Effector memory CD8-positive, alpha-beta T cell (primary cell): ENCODE results near the gene ASB18.

Source experiments
- ATAC-seq: fragments of 150-1000 bp; cut with Tn5 transposase; replicated peaks from 2 replicates; pipeline ENCODE4 v1.10.0; 2021; ENCODE audit warnings: mild to moderate bottlenecking, moderate library complexity
- DNase-seq, 3 experiments: peaks; one replicate each; pipeline ENCODE4 v3.0.0; 2021
- H3K27ac Mint-ChIP-seq, 2 donors: one replicate each; pipeline ENCODE4 v1.8.0; 2022; ENCODE audit warnings: mild to moderate bottlenecking in 2 of 2, mixed read lengths in 2 of 2, moderate library complexity in 2 of 2
- H3K27me3 Mint-ChIP-seq, 2 donors: one replicate each; pipeline ENCODE4 v1.8.0; 2022; ENCODE audit warnings: mixed read lengths in 2 of 2
- H3K36me3 Mint-ChIP-seq: one replicate; pipeline ENCODE4 v1.8.0; 2022; ENCODE audit warnings: mild to moderate bottlenecking, moderate library complexity, mixed read lengths; ENCODE audit not compliant: insufficient read depth
- H3K4me1 Mint-ChIP-seq, 2 donors: one replicate each; pipeline ENCODE4 v1.8.0; 2022; ENCODE audit warnings: low read depth in 2 of 2, mixed read lengths in 2 of 2
- H3K4me3 Mint-ChIP-seq, 2 donors: one replicate each; pipeline ENCODE4 v1.8.0; 2022; ENCODE audit warnings: mild to moderate bottlenecking in 2 of 2, mixed read lengths in 2 of 2, moderate library complexity in 2 of 2
- H3K9me3 Mint-ChIP-seq, 2 donors: one replicate each; pipeline ENCODE4 v1.8.0; 2022; ENCODE audit warnings: mixed read lengths in 2 of 2

ASB18 gene

DNA sequence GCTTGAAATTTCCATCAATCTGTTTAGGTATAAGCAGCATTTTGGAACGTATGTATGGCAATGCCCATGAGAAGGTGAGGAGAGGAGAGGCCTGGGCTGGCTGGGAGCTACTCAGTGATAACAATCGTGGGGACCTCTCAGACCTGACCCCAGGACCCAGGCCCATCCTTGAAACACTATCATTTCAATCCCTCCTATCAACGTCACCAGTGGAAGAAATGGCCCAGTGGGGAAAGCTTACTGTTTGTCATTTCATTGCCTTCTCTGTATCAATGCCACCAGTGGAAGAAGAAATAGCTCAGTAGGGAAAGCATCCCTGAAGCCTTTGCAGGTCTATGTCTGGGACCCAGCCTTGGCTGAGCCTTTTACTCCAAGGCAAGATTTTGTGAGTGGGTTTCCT is 44.8 kb downstream of the ASB18 start:
- H3K4me3 Mint-ChIP-seq: no peak overlapping the region
- H3K27ac Mint-ChIP-seq: no peak overlapping the region
- H3K4me1 Mint-ChIP-seq: no peaks in the 10 kb centered on the region

DNA sequence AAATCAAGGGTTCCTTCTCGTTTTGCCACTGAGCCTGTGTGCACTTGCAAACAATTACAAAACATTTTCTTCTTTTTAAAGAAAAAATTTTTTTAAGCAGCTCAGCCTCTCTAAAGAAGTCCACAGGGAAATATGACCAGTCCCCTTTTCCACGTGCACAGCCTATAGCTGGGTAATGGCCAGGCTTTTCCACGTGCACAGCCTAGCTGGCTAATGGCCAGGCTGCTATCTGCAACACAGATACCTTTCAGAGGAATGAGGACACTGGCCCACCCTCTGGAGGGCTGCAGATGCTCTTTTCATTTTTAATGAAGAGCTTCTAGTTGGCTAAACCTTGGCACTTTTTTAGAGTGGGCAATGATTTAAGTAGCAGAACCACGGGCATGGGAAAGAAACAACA is 46.3 kb downstream of the ASB18 start:
- DNase-seq (no peak), ATAC-seq (no peak)
- Mint-ChIP-seq H3K4me3 (no peak overlapping the region), H3K36me3 (no peaks in the 10 kb centered on the region), H3K27ac (no peak overlapping the region), H3K27me3 (peaks cover 45 to 82% of the 10 kb centered on the region in 2 donors), H3K4me1 (no peaks in the 10 kb centered on the region), H3K9me3 (no peaks in the 10 kb centered on the region)

More for the DNA sequence above, 44.8 kb downstream of the ASB18 start:
- no peak for DNase-seq
- peaks cover 35 to 75% of the 10 kb centered on the region in 2 donors for H3K27me3 Mint-ChIP-seq
- ATAC-seq: no peak
- H3K9me3 Mint-ChIP-seq: no peaks in the 10 kb centered on the region
- no peaks in the 10 kb centered on the region for H3K36me3 Mint-ChIP-seq

DNA sequence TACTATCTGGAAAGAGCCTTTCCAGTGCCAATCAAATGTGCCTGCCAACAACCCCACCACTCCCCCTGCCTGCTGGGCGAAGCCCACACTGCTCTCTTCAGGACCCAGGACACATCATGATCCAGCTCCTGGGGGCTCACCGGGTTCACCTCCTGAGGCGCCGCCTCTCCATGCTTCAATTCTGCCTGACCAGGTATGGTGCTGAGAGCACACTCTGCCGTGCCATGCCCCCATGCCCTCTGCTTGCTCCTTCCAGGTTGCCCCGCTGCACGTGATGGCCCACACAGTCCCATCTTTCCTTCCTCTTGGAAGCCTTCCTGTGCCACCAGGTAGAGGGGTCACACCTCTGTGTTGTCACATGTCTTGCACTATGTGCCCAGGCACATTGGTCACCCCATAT is 47.5 kb downstream of the ASB18 start:
- DNase-seq: no peak
- H3K36me3 Mint-ChIP-seq: no peaks in the 10 kb centered on the region
- no peak overlapping the region for H3K4me3 Mint-ChIP-seq
- no peaks in the 10 kb centered on the region for H3K4me1 Mint-ChIP-seq
- no peaks in the 10 kb centered on the region for H3K9me3 Mint-ChIP-seq
- H3K27me3 Mint-ChIP-seq: peaks cover 37 to 71% of the 10 kb centered on the region in 2 donors
- no peak overlapping the region for H3K27ac Mint-ChIP-seq
- ATAC-seq: no peak

DNA sequence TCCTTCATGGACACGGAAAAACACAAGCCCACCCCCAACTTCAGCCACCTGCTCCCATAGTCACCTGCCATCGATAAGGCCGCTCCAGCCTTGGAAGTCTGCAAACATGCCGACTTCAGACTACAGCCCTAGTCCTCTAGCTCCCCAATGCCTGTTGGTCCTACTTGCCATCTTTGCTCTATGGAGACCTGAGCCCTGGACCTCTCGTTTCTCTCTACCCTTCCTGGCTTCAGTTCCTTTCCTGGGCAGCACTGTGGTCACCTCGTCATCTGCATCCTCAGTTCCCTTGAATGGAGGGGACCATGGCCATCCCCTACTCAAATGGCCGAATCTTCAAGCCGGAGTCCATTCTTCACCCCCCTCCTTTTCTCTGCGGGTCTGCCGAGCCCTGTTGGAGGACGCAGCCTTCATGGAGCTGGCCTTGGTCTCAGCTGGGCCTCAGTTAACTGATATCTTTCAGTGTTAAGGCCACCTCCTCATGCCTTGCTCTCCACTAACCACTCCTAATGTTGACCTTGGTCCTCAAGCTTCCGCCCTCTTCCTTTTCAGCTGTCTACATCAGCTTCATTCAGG is 48.4 kb downstream of the ASB18 start:
- no peak for ATAC-seq

DNA sequence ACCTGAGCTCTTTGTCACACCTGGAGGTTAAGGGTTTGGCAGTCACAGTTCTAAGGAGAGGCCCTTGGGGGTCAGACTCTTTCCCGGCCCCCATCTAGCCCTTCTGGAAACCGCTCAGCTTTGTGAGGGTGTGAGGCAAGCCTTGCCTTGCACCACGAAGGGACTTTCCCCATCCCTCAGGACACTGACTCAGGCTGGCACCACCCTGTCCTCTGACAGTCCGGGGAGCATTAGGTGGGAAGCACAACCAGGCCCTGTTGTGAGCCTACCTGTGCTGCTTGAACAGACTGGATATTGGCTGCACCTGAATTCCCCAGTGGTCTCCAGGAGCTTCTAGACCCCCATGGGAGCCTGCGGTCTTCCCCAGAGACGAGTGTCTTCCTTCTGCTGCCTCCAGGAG is 49.0 kb downstream of the ASB18 start:
- Mint-ChIP-seq H3K4me3 (no peak overlapping the region), H3K9me3 (no peaks in the 10 kb centered on the region), H3K27ac (no peak overlapping the region), H3K27me3 (peaks cover 38 to 72% of the 10 kb centered on the region in 2 donors), H3K4me1 (no peaks in the 10 kb centered on the region), H3K36me3 (no peaks in the 10 kb centered on the region)
- no peak for ATAC-seq
- no peak for DNase-seq

More for the DNA sequence above, 48.4 kb downstream of the ASB18 start:
- Mint-ChIP-seq H3K9me3 (no peaks in the 10 kb centered on the region), H3K4me1 (no peaks in the 10 kb centered on the region), H3K27me3 (peaks cover 33 to 72% of the 10 kb centered on the region in 2 donors), H3K4me3 (no peak overlapping the region), H3K27ac (no peak overlapping the region), H3K36me3 (no peaks in the 10 kb centered on the region)
- DNase-seq: no peak

DNA sequence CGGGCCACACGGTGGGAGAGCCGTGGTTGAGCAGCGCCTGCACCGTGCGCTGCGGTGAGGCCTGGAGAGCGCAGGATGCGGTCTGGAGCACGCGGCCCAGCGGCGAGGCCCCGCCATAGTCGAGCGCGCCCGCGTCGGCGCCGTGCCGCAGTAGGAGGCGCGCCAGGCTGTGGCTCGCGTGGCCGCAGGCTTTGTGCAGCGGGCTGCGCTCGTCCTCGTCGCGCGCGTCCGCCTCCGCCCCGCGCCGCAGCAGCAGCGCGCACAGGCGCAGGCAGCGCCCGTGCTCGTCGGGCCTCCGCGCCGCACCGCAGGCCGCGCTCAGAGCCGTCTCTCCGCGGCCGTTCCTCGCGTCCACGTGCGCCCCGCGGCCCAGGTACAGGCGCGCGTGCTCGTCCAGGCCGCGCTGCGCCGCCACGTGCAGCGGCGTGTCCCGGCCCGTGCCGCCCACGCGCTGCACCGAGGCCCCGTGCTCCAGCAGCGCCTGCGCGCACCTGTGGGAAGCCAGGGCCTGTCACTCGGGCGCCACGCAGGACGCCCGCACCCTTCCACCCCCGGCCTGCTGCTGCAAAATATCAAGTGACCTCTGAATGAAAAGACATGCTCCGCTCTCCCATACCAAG is 49.7 kb downstream of the ASB18 start:
- Mint-ChIP-seq H3K27ac (no peak overlapping the region), H3K27me3 (peaks cover 45 to 73% of the 10 kb centered on the region in 2 donors), H3K9me3 (no peaks in the 10 kb centered on the region), H3K4me3 (no peak overlapping the region), H3K36me3 (no peaks in the 10 kb centered on the region), H3K4me1 (no peaks in the 10 kb centered on the region)
- ATAC-seq (no peak), DNase-seq (no peak)

DNA sequence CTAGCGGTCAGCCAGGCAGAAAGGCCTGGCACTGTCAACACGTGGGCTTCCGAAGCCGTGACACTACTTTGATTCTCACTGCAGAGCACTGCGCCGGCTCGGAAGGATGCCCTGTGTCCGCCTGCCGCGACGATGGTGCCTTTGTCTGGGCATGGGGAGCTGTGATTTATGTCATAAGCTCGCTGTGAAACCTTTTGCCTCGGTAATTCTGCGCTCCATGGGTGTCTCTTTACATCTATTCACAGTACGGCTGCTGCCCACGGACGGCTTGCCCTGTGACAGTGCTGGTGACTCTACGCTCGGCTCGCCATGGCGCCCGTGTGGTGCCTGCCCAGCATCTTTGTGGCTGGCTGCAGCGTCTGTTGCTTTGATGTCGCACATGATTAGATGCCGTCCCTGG is 52.9 kb downstream of the ASB18 start:
- Mint-ChIP-seq H3K27me3 (peaks cover 38 to 73% of the 10 kb centered on the region in 2 donors), H3K36me3 (no peaks in the 10 kb centered on the region)

DNA sequence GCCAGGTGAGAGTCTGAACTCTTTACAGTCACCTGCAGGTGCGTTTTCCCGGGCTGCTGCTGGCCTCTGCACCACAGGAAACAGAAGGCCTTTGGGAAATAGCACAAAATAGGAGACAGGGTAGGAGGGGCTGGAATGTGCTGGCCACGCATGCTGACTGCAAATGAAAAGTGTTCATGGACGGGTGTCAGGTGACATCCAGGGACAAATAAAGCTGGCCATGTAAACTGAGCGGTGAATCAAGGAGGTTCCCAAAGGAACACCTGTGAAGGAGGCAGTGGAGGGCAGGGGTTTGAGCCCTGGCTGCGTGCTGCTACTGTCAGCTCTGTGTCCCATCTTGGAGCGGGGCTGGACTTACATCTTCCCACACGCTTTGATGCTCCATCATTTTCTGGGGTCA is 53.7 kb downstream of the ASB18 start:
- Mint-ChIP-seq H3K27me3 (peaks cover 35 to 66% of the 10 kb centered on the region in 2 donors), H3K9me3 (peaks cover 0 to 2% of the 10 kb centered on the region in 2 donors), H3K4me3 (no peak overlapping the region), H3K27ac (no peak overlapping the region), H3K36me3 (no peaks in the 10 kb centered on the region), H3K4me1 (no peaks in the 10 kb centered on the region)
- DNase-seq (no peak), ATAC-seq (no peak)

More for the DNA sequence above, 52.9 kb downstream of the ASB18 start:
- no peak for ATAC-seq
- DNase-seq: no peak
- Mint-ChIP-seq H3K27ac (no peak overlapping the region), H3K9me3 (peaks cover 0 to 2% of the 10 kb centered on the region in 2 donors), H3K4me3 (no peak overlapping the region), H3K4me1 (no peaks in the 10 kb centered on the region)

DNA sequence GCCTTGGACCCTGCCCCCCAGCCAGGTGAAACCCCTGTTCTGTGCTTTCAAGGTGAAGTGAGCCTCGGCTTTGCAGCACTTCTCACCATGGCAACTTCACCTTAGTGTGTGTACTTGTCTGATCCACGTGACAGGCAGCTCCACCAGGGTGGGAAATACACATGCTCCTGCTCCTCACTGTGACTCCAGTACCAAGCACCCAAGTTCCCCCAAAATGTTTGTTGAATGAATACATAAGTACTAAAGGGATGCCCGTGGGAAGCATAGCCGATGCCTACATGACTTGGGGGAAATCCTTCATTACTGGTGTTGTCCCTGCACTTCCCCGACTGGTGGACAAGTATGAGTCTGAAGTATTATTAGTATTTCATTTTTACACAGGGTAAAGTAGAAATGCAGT is 54.2 kb downstream of the ASB18 start:
- H3K4me3 Mint-ChIP-seq: no peak overlapping the region
- H3K9me3 Mint-ChIP-seq: peaks cover 0 to 2% of the 10 kb centered on the region in 2 donors
- H3K36me3 Mint-ChIP-seq: no peaks in the 10 kb centered on the region
- ATAC-seq (no peak), DNase-seq (no peak)
- H3K4me1 Mint-ChIP-seq: no peaks in the 10 kb centered on the region
- no peak overlapping the region for H3K27ac Mint-ChIP-seq
- H3K27me3 Mint-ChIP-seq: peaks cover 33 to 60% of the 10 kb centered on the region in 2 donors

DNA sequence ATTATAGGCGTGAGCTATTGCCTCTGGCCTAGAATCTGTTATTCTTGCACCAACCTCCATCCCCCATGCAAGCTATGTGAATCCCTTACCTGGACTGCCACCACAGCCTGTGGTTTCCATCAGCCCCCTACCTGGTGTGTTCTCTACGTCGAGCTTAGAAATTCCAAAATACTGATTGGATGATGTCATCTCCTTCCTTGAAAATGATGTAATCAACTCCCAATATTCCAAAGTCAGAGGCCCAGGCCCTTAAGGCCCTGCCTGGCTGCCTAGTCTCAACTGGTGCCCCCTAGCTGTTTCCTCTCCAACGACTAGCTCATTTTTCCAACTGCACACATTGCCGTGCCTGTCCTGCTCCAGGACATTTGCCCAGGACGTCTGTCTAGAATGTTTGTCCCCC is 54.7 kb downstream of the ASB18 start:
- no peaks in the 10 kb centered on the region for H3K36me3 Mint-ChIP-seq
- peaks cover 33 to 57% of the 10 kb centered on the region in 2 donors for H3K27me3 Mint-ChIP-seq
- peaks cover 0 to 2% of the 10 kb centered on the region in 2 donors for H3K9me3 Mint-ChIP-seq
- ATAC-seq (no peak), DNase-seq (no peak)
- H3K4me1 Mint-ChIP-seq: no peaks in the 10 kb centered on the region
- no peak overlapping the region for H3K4me3 Mint-ChIP-seq
- H3K27ac Mint-ChIP-seq: no peak overlapping the region

DNA sequence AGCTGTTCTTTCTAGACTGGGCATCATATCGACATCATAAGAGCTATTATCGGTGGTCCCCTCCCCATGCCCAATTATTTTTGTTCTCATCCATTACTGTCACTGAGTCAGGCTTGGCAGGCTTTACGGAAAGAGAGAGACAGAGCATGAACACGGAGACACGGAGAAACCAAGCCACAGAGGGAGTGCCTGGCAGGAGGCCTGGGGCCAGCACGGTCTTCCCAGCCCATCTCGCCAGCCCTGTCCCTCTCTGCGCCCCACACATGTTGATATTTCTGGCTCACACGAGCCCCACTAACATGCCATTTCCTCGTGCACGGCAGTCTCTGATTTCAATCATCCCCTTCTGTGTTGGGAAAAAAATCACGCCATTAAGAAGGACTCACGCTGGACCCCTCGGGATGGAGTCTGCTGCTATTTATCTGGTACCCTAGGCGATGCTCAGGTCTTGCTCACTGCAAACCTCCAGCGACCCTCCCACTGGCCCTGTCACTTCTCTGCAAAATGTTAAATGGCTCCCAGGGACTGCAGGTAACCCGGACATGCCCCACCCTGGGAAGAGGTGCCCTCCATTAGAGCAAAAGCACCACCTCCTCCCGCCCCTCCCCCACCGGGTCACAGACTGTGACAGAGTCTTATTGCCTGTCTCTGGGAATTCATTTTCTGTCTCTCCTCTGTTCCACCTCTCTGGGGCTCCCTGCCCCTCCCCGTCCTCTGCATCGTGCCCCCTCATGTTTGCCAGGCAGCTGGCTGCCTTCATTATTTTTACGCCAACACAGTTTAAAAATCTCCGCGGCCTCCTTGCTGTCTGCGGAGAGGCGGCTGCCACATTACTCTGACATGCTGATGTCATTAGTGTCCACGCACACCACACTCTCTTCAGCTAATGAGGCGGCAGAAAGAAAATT is 55.9 kb downstream of the ASB18 start:
- ATAC-seq: no peak
- H3K9me3 Mint-ChIP-seq: peaks cover 0 to 2% of the 10 kb centered on the region in 2 donors
- H3K4me1 Mint-ChIP-seq: no peaks in the 10 kb centered on the region
- no peak overlapping the region for H3K27ac Mint-ChIP-seq
- DNase-seq: no peak
- peaks cover 26 to 49% of the 10 kb centered on the region in 2 donors for H3K27me3 Mint-ChIP-seq
- no peak overlapping the region for H3K4me3 Mint-ChIP-seq
- no peaks in the 10 kb centered on the region for H3K36me3 Mint-ChIP-seq

DNA sequence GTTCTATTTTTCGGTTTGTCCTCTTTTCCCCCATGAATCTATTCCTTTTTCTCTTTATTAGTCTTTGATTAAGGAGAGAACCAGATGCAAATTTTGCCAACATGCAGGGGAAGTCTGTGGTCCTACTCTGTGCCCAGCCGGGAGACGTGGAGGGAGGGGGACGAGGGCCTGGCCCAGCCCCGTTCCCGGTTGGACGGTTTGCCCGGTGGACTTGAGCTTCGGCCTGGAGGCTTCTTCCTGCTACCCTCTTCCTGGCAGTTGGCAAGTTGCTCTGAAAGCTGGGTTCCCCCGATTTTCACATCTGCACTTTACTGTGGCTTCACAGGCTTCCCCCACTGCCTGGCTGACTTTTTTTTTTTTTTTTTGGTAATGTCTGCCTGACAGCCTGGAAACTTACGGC is 56.7 kb downstream of the ASB18 start:
- no peak for ATAC-seq
- H3K36me3 Mint-ChIP-seq: no peaks in the 10 kb centered on the region
- H3K27ac Mint-ChIP-seq: no peak overlapping the region
- H3K4me3 Mint-ChIP-seq: no peak overlapping the region
- no peak for DNase-seq
- H3K9me3 Mint-ChIP-seq: peaks cover 0 to 2% of the 10 kb centered on the region in 2 donors
- H3K4me1 Mint-ChIP-seq: no peaks in the 10 kb centered on the region
- peaks cover 25 to 45% of the 10 kb centered on the region in 2 donors for H3K27me3 Mint-ChIP-seq

DNA sequence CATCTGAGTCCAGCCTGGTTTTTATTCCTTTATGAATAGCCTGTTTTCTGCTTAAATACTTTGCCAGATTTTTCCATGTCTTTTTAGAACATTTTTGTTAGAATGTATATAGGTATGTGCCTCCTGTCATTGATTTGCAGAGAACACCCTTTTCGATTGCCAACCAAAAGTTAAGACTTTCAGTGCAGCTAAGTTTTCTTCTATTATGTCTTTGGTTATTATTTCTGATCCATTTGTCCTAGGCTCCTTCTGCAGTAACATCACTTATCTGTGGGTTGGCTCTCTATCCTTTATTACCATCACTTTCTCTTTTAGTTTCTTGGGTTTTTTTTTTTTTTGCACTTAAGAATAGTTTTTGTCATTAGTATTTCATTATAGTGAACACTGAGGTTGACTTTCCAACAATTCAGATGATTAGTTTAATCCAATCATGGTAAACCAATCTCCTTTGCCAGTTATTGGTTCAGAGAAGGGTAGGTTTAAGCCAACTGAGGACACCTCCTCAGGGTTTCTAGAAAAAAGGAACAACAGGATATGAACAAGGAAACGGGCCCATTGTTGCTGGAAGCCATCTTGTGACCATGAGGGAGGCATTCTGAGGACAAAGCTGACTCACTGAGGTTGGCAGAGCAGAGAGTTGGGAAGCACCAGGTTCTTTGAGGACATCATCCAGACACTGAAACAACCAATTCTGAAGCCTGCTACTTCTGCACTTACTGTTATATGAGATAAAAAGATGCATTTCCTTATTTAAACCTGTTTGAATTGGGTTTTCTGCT is 58.1 kb downstream of the ASB18 start:
- Mint-ChIP-seq H3K4me1 (no peaks in the 10 kb centered on the region), H3K27ac (no peak overlapping the region), H3K4me3 (no peak overlapping the region), H3K27me3 (peaks cover 31 to 38% of the 10 kb centered on the region in 2 donors), H3K36me3 (no peaks in the 10 kb centered on the region), H3K9me3 (peaks cover 0 to 2% of the 10 kb centered on the region in 2 donors)
- ATAC-seq: no peak
- DNase-seq: no peak
